Measurements from ENCODE around the gene SLC22A2. TPM values are rescaled to one million over a fixed set of nuclear protein-coding genes. Genes with fewer than 3 reads are reported as not detected.

The SLC22A2 gene
- total RNA-seq, 1 experiment from 2014 or later = 0.96 TPM

DNA sequence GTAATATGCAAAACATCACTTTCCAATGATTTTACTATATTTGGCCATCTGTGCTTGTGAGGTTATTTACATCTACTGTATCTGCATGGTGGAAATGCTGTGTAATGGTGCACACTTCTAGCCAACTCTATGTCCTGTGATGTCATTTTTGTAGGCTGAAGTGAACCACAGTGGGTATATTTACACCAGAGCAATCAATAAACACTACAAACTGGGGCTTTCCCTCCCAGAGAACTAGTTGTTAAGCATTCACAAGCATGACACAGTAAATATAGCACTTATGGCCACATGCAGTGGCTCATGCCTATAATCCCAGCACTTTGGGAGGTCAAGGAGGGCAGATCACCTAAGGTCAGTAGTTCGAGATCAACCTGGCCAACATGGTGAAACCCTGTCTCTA lies 4.9 kb downstream of the SLC22A2 start:
- Mint-ChIP-seq H3K4me1 (peaks cover 57% of the 10 kb centered on the region), H3K9me3 (peaks cover 5% of the 10 kb centered on the region; the same call in 1 of the 2 replicates), H3K36me3 (peaks cover 9% of the 10 kb centered on the region; the same call in 1 of the 2 replicates), H3K4me3 (no peak overlapping the region), H3K27me3 (ENCODE audit: low read depth) (no peaks in the 10 kb centered on the region), H3K27ac (no peak overlapping the region)
- TF ChIP-seq HMGXB4 (CRISPR knock-in tag; IDR thresholded peaks at IDR 0.05) = no peak
- no peak for TF ChIP-seq ESRRA (CRISPR knock-in tag; IDR thresholded peaks at IDR 0.05; ENCODE audit: borderline replicate concordance)
- no peak for TF ChIP-seq SOX15 (CRISPR knock-in tag; IDR thresholded peaks at IDR 0.05)
- TF ChIP-seq, protein P1, sequence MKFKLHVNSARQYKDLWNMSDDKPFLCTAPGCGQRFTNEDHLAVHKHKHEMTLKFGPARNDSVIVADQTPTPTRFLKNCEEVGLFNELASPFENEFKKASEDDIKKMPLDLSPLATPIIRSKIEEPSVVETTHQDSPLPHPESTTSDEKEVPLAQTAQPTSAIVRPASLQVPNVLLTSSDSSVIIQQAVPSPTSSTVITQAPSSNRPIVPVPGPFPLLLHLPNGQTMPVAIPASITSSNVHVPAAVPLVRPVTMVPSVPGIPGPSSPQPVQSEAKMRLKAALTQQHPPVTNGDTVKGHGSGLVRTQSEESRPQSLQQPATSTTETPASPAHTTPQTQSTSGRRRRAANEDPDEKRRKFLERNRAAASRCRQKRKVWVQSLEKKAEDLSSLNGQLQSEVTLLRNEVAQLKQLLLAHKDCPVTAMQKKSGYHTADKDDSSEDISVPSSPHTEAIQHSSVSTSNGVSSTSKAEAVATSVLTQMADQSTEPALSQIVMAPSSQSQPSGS (CRISPR knock-in tag; IDR thresholded peaks at IDR 0.05; ENCODE audit: borderline replicate concordance, low read depth) = no peak
- TF ChIP-seq FOXK1 (CRISPR knock-in tag; IDR thresholded peaks at IDR 0.05) = no peak
- TF ChIP-seq MYBL2 (CRISPR knock-in tag; IDR thresholded peaks at IDR 0.05) = no peak
- TF ChIP-seq PRRX2 (CRISPR knock-in tag; IDR thresholded peaks at IDR 0.05) = no peak
- no peak for TF ChIP-seq SP1 (CRISPR knock-in tag; conservative IDR thresholded peaks at IDR 0.05)
- TF ChIP-seq ELF4 (CRISPR knock-in tag; IDR thresholded peaks at IDR 0.05; ENCODE audit: low read depth) = no peak
- no peak for TF ChIP-seq TP53 (CRISPR knock-in tag; IDR thresholded peaks at IDR 0.05)
- POLR2A ChIA-PET = no interaction called here
- no peak for DNase-seq (ENCODE audit: low spot score)
- no peak for ATAC-seq
- CTCF ChIA-PET = interaction anchor here (1.4 to 1.9 kb wide), 2 partner anchors 9 to 32 kb away, joined by 3 to 6 read pairs; no protein-coding TSS in a partner anchor

GRCh38 chr6:160253292-160253691 lies 5.3 kb downstream of the SLC22A2 start:
- H3K27ac Mint-ChIP-seq = no peak overlapping the region
- CTCF ChIA-PET = interaction anchor here (1.4 to 1.9 kb wide), 2 partner anchors 9 to 32 kb away, joined by 3 to 6 read pairs; no protein-coding TSS in a partner anchor
- H3K4me3 Mint-ChIP-seq = no peak overlapping the region

GRCh38 chr6:160252073-160252813 lies 6.4 kb downstream of the SLC22A2 start:
- CTCF ChIA-PET = interaction anchor here (1.4 to 1.9 kb wide), 2 partner anchors 10 to 31 kb away, joined by 3 to 6 read pairs; no protein-coding TSS in a partner anchor
- Mint-ChIP-seq H3K27me3 (ENCODE audit: low read depth) (no peaks in the 10 kb centered on the region), H3K27ac (0 out of 2 replicates have a peak overlapping the region, but pooled peaks have one; percentile 60), H3K4me3 (no peak overlapping the region), H3K4me1 (peaks cover 71% of the 10 kb centered on the region), H3K36me3 (peaks cover 9% of the 10 kb centered on the region; the same call in 1 of the 2 replicates), H3K9me3 (peaks cover 5% of the 10 kb centered on the region; the same call in 1 of the 2 replicates)
- TF ChIP-seq MYBL2 (CRISPR knock-in tag; IDR thresholded peaks at IDR 0.05) (no peak), NFATC4 (CRISPR knock-in tag; IDR thresholded peaks at IDR 0.05) (no peak), NFYB (CRISPR knock-in tag; conservative IDR thresholded peaks at IDR 0.05; ENCODE audit: low read depth) (no peak), NFE2L1 (CRISPR knock-in tag; IDR thresholded peaks at IDR 0.05) (no peak), ZNF219 (CRISPR knock-in tag; IDR thresholded peaks at IDR 0.05; ENCODE audit: borderline replicate concordance) (no peak), RELA (CRISPR knock-in tag; IDR thresholded peaks at IDR 0.05; ENCODE audit: borderline replicate concordance) (no peak), GTF2I (CRISPR knock-in tag; conservative IDR thresholded peaks at IDR 0.05) (no peak), FOXJ3 (CRISPR knock-in tag; IDR thresholded peaks at IDR 0.05; ENCODE audit: borderline replicate concordance) (no peak), IRF2 (CRISPR knock-in tag; IDR thresholded peaks at IDR 0.05; ENCODE audit: borderline replicate concordance, low read depth) (no peak), ERG (CRISPR knock-in tag; IDR thresholded peaks at IDR 0.05) (no peak)
- TF ChIP-seq, protein P2, sequence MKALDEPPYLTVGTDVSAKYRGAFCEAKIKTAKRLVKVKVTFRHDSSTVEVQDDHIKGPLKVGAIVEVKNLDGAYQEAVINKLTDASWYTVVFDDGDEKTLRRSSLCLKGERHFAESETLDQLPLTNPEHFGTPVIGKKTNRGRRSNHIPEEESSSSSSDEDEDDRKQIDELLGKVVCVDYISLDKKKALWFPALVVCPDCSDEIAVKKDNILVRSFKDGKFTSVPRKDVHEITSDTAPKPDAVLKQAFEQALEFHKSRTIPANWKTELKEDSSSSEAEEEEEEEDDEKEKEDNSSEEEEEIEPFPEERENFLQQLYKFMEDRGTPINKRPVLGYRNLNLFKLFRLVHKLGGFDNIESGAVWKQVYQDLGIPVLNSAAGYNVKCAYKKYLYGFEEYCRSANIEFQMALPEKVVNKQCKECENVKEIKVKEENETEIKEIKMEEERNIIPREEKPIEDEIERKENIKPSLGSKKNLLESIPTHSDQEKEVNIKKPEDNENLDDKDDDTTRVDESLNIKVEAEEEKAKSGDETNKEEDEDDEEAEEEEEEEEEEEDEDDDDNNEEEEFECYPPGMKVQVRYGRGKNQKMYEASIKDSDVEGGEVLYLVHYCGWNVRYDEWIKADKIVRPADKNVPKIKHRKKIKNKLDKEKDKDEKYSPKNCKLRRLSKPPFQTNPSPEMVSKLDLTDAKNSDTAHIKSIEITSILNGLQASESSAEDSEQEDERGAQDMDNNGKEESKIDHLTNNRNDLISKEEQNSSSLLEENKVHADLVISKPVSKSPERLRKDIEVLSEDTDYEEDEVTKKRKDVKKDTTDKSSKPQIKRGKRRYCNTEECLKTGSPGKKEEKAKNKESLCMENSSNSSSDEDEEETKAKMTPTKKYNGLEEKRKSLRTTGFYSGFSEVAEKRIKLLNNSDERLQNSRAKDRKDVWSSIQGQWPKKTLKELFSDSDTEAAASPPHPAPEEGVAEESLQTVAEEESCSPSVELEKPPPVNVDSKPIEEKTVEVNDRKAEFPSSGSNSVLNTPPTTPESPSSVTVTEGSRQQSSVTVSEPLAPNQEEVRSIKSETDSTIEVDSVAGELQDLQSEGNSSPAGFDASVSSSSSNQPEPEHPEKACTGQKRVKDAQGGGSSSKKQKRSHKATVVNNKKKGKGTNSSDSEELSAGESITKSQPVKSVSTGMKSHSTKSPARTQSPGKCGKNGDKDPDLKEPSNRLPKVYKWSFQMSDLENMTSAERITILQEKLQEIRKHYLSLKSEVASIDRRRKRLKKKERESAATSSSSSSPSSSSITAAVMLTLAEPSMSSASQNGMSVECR (CRISPR knock-in tag; IDR thresholded peaks at IDR 0.05; ENCODE audit: borderline replicate concordance) = no peak
- ATAC-seq = peak; percentile 57
- DNase-seq (ENCODE audit: low spot score) = no peak
- POLR2A ChIA-PET = no interaction called here

More at GRCh38 chr6:160253292-160253691, 5.3 kb downstream of the SLC22A2 start:
- peaks cover 9% of the 10 kb centered on the region; the same call in 1 of the 2 replicates for H3K36me3 Mint-ChIP-seq
- ATAC-seq (no peak), DNase-seq (ENCODE audit: low spot score) (no peak)
- peaks cover 61% of the 10 kb centered on the region for H3K4me1 Mint-ChIP-seq
- no peaks in the 10 kb centered on the region for H3K27me3 Mint-ChIP-seq (ENCODE audit: low read depth)
- POLR2A ChIA-PET = no interaction called here
- TF ChIP-seq FOXK1 (CRISPR knock-in tag; IDR thresholded peaks at IDR 0.05) = no peak
- no peak for TF ChIP-seq EMX1 (CRISPR knock-in tag; IDR thresholded peaks at IDR 0.05)
- no peak for TF ChIP-seq CBFB (CRISPR knock-in tag; IDR thresholded peaks at IDR 0.05; ENCODE audit: low read depth)
- no peak for TF ChIP-seq NR3C1 (CRISPR knock-in tag; conservative IDR thresholded peaks at IDR 0.05; ENCODE audit: low read depth)
- TF ChIP-seq TCF7 (CRISPR knock-in tag; IDR thresholded peaks at IDR 0.05; ENCODE audit: low read depth) = no peak
- no peak for TF ChIP-seq ZNF138 (CRISPR knock-in tag; conservative IDR thresholded peaks at IDR 0.05)
- no peak for TF ChIP-seq JUN (CRISPR knock-in tag; IDR thresholded peaks at IDR 0.05)
- no peak for TF ChIP-seq CREB1 (CRISPR knock-in tag; IDR thresholded peaks at IDR 0.05)
- peaks cover 5% of the 10 kb centered on the region; the same call in 1 of the 2 replicates for H3K9me3 Mint-ChIP-seq
